ENCODE measurements around the gene MGAT4A. TPM values are rescaled to one million over a fixed set of nuclear protein-coding genes. Genes with fewer than 3 reads are reported as not detected.

MGAT4A gene
- total and polyA plus RNA-seq, 2 of the 13 experiments (the other 11 are each of a cell fraction or from before 2014, with no cell fraction given) = 47.2 to 90.9 TPM

DNA sequence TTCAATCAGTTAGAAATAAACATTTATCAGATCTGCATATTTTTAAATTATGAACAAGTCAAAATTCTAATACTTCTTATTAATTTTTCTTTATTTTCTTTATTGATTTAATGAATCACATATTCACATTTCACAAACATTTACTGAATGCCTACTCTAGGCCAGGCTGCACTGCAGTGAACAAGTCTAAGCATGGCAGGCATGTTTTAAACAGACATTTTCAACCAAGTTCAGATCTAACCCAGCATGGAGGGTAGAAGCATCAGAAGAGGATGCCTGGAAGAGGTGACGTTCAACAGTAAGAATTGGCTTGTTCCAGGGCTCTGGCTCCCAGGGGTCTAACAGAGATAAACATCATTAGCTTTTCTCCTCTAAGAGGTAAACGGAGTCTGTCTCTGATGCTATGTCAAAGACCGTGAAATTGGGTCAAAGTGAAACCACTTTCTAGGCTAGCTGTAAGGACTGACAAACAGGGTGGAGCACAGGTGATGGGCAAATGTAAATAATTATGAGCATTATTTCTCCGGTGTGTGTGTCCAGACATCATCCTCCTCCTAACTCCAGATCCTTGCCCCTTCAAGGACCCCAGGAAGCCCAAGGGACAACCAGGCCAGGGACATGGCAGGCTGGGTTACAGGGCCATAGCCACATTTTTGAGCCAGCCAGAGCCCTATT is 72.0 kb downstream of the MGAT4A start (continued):
- TF ChIP-seq TFDP2 (CRISPR knock-in tag; IDR thresholded peaks at IDR 0.05) (no peak), ZMYM4 (CRISPR knock-in tag; IDR thresholded peaks at IDR 0.05) (no peak), CERS6 (CRISPR knock-in tag; IDR thresholded peaks at IDR 0.05) (no peak), MED8 (CRISPR knock-in tag; IDR thresholded peaks at IDR 0.05; ENCODE audit: insufficient replicate concordance) (no peak), ARNT (IDR thresholded peaks at IDR 0.05) (no peak), KMT2A (CRISPR knock-in tag; IDR thresholded peaks at IDR 0.05) (no peak), NR2C2 (CRISPR knock-in tag; IDR thresholded peaks at IDR 0.05; ENCODE audit: borderline replicate concordance) (no peak), NPAS2 (CRISPR knock-in tag; IDR thresholded peaks at IDR 0.05; ENCODE audit: borderline replicate concordance) (no peak), GLI4 (CRISPR knock-in tag; IDR thresholded peaks at IDR 0.05; ENCODE audit: borderline replicate concordance) (no peak), ZBTB7A (CRISPR knock-in tag; IDR thresholded peaks at IDR 0.05) (no peak)
- TF ChIP-seq, protein P1, sequence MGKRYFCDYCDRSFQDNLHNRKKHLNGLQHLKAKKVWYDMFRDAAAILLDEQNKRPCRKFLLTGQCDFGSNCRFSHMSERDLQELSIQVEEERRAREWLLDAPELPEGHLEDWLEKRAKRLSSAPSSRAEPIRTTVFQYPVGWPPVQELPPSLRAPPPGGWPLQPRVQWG (CRISPR knock-in tag; IDR thresholded peaks at IDR 0.05; ENCODE audit: borderline replicate concordance, low read depth) = no peak

DNA sequence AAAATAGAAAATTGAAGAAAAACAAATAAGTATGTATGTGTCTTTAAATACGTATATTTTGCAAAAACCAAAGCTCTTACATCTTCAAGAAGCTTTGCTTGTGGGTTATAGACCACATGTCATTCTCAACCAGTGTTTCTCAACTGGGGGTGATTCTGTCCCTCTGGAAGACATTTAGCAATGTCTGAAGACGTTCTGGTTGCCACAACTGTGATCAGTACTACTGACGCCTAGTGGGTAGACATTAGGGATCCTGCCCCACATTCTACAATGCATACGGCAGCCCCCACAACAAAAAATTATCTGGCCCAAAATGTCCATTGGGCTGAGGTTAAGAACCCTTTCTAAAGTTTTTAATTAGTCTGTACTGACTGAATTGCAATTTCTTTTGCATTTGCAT is 74.1 kb downstream of the MGAT4A start:
- H3K4me3 ChIP-seq (replicated peaks in 1 of 3; ENCODE audit: insufficient read depth in 1 of 3, low read depth in 2 of 3, low read length in 3 of 3) = no peak overlapping the region
- H3K79me2 ChIP-seq (ENCODE audit: insufficient read depth, low read length) = peaks cover 2% of the 10 kb centered on the region
- in situ Hi-C loops (cut with HindIII; ENCODE audit: extremely low pct_ligation_motif_present, low pct_unique_long_range_greater_than_20kb) (no loop called here), intact Hi-C loops (cut with micrococcal nuclease; ENCODE audit: unreplicated experiment) (no loop called here)
- no peaks in the 10 kb centered on the region for H4K20me1 ChIP-seq (ENCODE audit: insufficient read depth, low read length)
- TF ChIP-seq KLF12 (CRISPR knock-in tag; IDR thresholded peaks at IDR 0.05; ENCODE audit: borderline replicate concordance) (no peak), IRF1 (CRISPR knock-in tag; IDR thresholded peaks at IDR 0.05; ENCODE audit: low read depth) (no peak), HOXA3 (CRISPR knock-in tag; IDR thresholded peaks at IDR 0.05) (no peak), KDM6A (CRISPR knock-in tag; IDR thresholded peaks at IDR 0.05; ENCODE audit: low read depth) (no peak), RBM22 (optimal IDR thresholded peaks at IDR 0.05; ENCODE audit: low read length) (peak; percentile 58)
- H3K9me3 ChIP-seq (ENCODE audit: low read length) = no peaks in the 10 kb centered on the region
- no peaks in the 10 kb centered on the region for H3K4me1 ChIP-seq (ENCODE audit: insufficient read depth, low read length)
- POLR2A ChIA-PET = no interaction called here
- no peak for DNase-seq (ENCODE audit: low spot score)
- WGBS (ENCODE audit: low lambda C conversion rate) = 99% methylated on average over 4 of the region's 4 CpGs
- peaks cover 4 to 46% of the 10 kb centered on the region in 2 experiments for H3K36me3 ChIP-seq (replicated peaks in 1 of 2; ENCODE audit: control insufficient read depth in 1 of 2, insufficient read depth in 2 of 2, low read length in 2 of 2)
- no TSS peak for BruUV-seq (replicated peaks)
- H2AFZ ChIP-seq (ENCODE audit: low read length) = no peak overlapping the region
- no peak for FAIRE-seq
- no peak for ATAC-seq
- no peak overlapping the region for H3K27ac ChIP-seq (ENCODE audit: extremely low read length, insufficient read depth, low read length)
- H3K4me2 ChIP-seq (ENCODE audit: low read depth, low read length) = no peak overlapping the region
- no peaks in the 10 kb centered on the region for H3K27me3 ChIP-seq (ENCODE audit: control insufficient read depth in 1 of 2, insufficient read depth in 2 of 2, low read length in 2 of 2)
- CTCF ChIA-PET (ENCODE audit: low intra/inter-chr PET ratio, low total read pairs) = no interaction called here
- no peak overlapping the region for H3K9ac ChIP-seq (ENCODE audit: insufficient read depth, low read depth, low read length)
